Measurements from ENCODE around the gene ROR1. TPM values are rescaled to one million over a fixed set of nuclear protein-coding genes. Genes with fewer than 3 reads are reported as not detected.

ROR1 gene
- total RNA-seq, 1 experiment from 2014 or later = 1.4 TPM

- Histone ChIP-seq H3K4me3 (no peak overlapping the region), H3K9me3 (no peaks in the 10 kb centered on the region), H3K36me3 (no peaks in the 10 kb centered on the region), H3K27me3 (no peaks in the 10 kb centered on the region)
- DNase-seq = no peak
Observed at GRCh38 chr1:64131155-64131554, 357.3 kb downstream of the ROR1 start.

GRCh38 chr1:64133036-64133435 is 359.2 kb downstream of the ROR1 start:
- H3K9me3 ChIP-seq = no peaks in the 10 kb centered on the region
- no peak overlapping the region for H3K4me3 ChIP-seq
- H3K27me3 ChIP-seq = no peaks in the 10 kb centered on the region
- DNase-seq = peak; percentile 95
- no peaks in the 10 kb centered on the region for H3K36me3 ChIP-seq

GRCh38 chr1:64135462-64136223 is 361.8 kb downstream of the ROR1 start:
- Histone ChIP-seq H3K27me3 (no peaks in the 10 kb centered on the region), H3K9me3 (no peaks in the 10 kb centered on the region), H3K36me3 (no peaks in the 10 kb centered on the region), H3K4me3 (no peak overlapping the region)
- no peak for DNase-seq

- no peaks in the 10 kb centered on the region for H3K27me3 ChIP-seq
- no peak overlapping the region for H3K4me3 ChIP-seq
- H3K9me3 ChIP-seq = no peaks in the 10 kb centered on the region
- DNase-seq = no peak
- no peaks in the 10 kb centered on the region for H3K36me3 ChIP-seq
Observed at GRCh38 chr1:64136296-64136695, 362.5 kb downstream of the ROR1 start.

- H3K36me3 ChIP-seq = no peaks in the 10 kb centered on the region
- no peaks in the 10 kb centered on the region for H3K27me3 ChIP-seq
- no peaks in the 10 kb centered on the region for H3K9me3 ChIP-seq
- DNase-seq = peak; percentile 64
- H3K4me3 ChIP-seq = no peak overlapping the region
Observed at GRCh38 chr1:64136752-64137411, 363.1 kb downstream of the ROR1 start.

GRCh38 chr1:64137412-64137803 is 363.6 kb downstream of the ROR1 start:
- no peaks in the 10 kb centered on the region for H3K27me3 ChIP-seq
- no peak overlapping the region for H3K4me3 ChIP-seq
- H3K36me3 ChIP-seq = no peaks in the 10 kb centered on the region
- no peak for DNase-seq
- no peaks in the 10 kb centered on the region for H3K9me3 ChIP-seq

GRCh38 chr1:64139877-64140276 is 366.1 kb downstream of the ROR1 start:
- Histone ChIP-seq H3K9me3 (no peaks in the 10 kb centered on the region), H3K36me3 (no peaks in the 10 kb centered on the region), H3K27me3 (no peaks in the 10 kb centered on the region), H3K4me3 (no peak overlapping the region)
- DNase-seq = no peak

- DNase-seq = no peak
- no peaks in the 10 kb centered on the region for H3K9me3 ChIP-seq
- H3K36me3 ChIP-seq = no peaks in the 10 kb centered on the region
- no peaks in the 10 kb centered on the region for H3K27me3 ChIP-seq
- no peak overlapping the region for H3K4me3 ChIP-seq
Observed at GRCh38 chr1:64140596-64140995, 366.8 kb downstream of the ROR1 start.

- Histone ChIP-seq H3K27me3 (no peaks in the 10 kb centered on the region), H3K9me3 (no peaks in the 10 kb centered on the region), H3K4me3 (no peak overlapping the region), H3K36me3 (no peaks in the 10 kb centered on the region)
- DNase-seq = no peak
Observed at GRCh38 chr1:64147045-64147724, 373.4 kb downstream of the ROR1 start.

- Histone ChIP-seq H3K4me3 (no peak overlapping the region), H3K27me3 (no peaks in the 10 kb centered on the region), H3K9me3 (no peaks in the 10 kb centered on the region), H3K36me3 (no peaks in the 10 kb centered on the region)
- no peak for DNase-seq
Observed at GRCh38 chr1:64147759-64148158, 373.9 kb downstream of the ROR1 start.

- H3K27me3 ChIP-seq = no peaks in the 10 kb centered on the region
- H3K9me3 ChIP-seq = no peaks in the 10 kb centered on the region
- DNase-seq = no peak
- no peaks in the 10 kb centered on the region for H3K36me3 ChIP-seq
- no peak overlapping the region for H3K4me3 ChIP-seq
Observed at GRCh38 chr1:64150266-64150665, 376.4 kb downstream of the ROR1 start.

GRCh38 chr1:64150729-64151230 is 377.0 kb downstream of the ROR1 start:
- no peaks in the 10 kb centered on the region for H3K36me3 ChIP-seq
- H3K4me3 ChIP-seq = no peak overlapping the region
- H3K27me3 ChIP-seq = no peaks in the 10 kb centered on the region
- DNase-seq = no peak
- H3K9me3 ChIP-seq = no peaks in the 10 kb centered on the region

- DNase-seq = no peak
- no peaks in the 10 kb centered on the region for H3K36me3 ChIP-seq
- no peaks in the 10 kb centered on the region for H3K9me3 ChIP-seq
- no peaks in the 10 kb centered on the region for H3K27me3 ChIP-seq
- H3K4me3 ChIP-seq = no peak overlapping the region
Observed at GRCh38 chr1:64155278-64155677, 381.5 kb downstream of the ROR1 start.

- Histone ChIP-seq H3K27me3 (no peaks in the 10 kb centered on the region), H3K4me3 (no peak overlapping the region), H3K9me3 (no peaks in the 10 kb centered on the region), H3K36me3 (no peaks in the 10 kb centered on the region)
- peak; percentile 65 for DNase-seq
Observed at GRCh38 chr1:64161357-64161941, 387.6 kb downstream of the ROR1 start.

GRCh38 chr1:64162151-64162550 is 388.3 kb downstream of the ROR1 start:
- Histone ChIP-seq H3K4me3 (no peak overlapping the region), H3K9me3 (no peaks in the 10 kb centered on the region)
- no peak for DNase-seq

GRCh38 chr1:64162804-64163203 is 389.0 kb downstream of the ROR1 start:
- no peaks in the 10 kb centered on the region for H3K27me3 ChIP-seq
- no peak overlapping the region for H3K4me3 ChIP-seq
- no peaks in the 10 kb centered on the region for H3K36me3 ChIP-seq
- DNase-seq = no peak
- no peaks in the 10 kb centered on the region for H3K9me3 ChIP-seq

More at GRCh38 chr1:64162151-64162550, 388.3 kb downstream of the ROR1 start:
- H3K27me3 ChIP-seq = no peaks in the 10 kb centered on the region
- no peaks in the 10 kb centered on the region for H3K36me3 ChIP-seq

- Histone ChIP-seq H3K36me3 (no peaks in the 10 kb centered on the region), H3K9me3 (no peaks in the 10 kb centered on the region), H3K4me3 (no peak overlapping the region), H3K27me3 (no peaks in the 10 kb centered on the region)
- no peak for DNase-seq
Observed at GRCh38 chr1:64163431-64163830, 389.6 kb downstream of the ROR1 start.
